Right lobe of liver (tissue), 4 donors: ENCODE data around the gene FADS1.

Experiments used
- POLR2A ChIP-seq: fragments of 450-650 bp; IDR thresholded peaks from one replicate; pipeline ENCODE4 v1.6.1; 2017; ENCODE audit warnings: antibody characterized with exemption, mild to moderate bottlenecking
- TF ChIP-seq, protein P1 (sequence below), 4 donors: fragments of 200-600 bp in 3 of 4; fragments of 450-650 bp in 1 of 4; IDR thresholded peaks; one replicate each; pipeline versions ENCODE4 v1.5.1 to v1.8.0; 2016 to 2022; ENCODE audit warnings: antibody characterized with exemption in 4 of 4, mild to moderate bottlenecking in 2 of 4
- donor health status: DM: no; HTN: no; CAD: no.
- donor health status: DM: no; HTN: no; CAD: no.
- donor health status: DM: no; HTN: yes; CAD: no.

GRCh38 chr11:61839742-61840141 lies 22.9 kb upstream of the FADS1 start:
- TF ChIP-seq, protein P1, sequence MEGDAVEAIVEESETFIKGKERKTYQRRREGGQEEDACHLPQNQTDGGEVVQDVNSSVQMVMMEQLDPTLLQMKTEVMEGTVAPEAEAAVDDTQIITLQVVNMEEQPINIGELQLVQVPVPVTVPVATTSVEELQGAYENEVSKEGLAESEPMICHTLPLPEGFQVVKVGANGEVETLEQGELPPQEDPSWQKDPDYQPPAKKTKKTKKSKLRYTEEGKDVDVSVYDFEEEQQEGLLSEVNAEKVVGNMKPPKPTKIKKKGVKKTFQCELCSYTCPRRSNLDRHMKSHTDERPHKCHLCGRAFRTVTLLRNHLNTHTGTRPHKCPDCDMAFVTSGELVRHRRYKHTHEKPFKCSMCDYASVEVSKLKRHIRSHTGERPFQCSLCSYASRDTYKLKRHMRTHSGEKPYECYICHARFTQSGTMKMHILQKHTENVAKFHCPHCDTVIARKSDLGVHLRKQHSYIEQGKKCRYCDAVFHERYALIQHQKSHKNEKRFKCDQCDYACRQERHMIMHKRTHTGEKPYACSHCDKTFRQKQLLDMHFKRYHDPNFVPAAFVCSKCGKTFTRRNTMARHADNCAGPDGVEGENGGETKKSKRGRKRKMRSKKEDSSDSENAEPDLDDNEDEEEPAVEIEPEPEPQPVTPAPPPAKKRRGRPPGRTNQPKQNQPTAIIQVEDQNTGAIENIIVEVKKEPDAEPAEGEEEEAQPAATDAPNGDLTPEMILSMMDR (IDR thresholded peaks at IDR 0.05), result no peak
- TF ChIP-seq POLR2A, result no peak
